ENCODE measurements around the gene INSYN2B.

GRCh38 chr5:169886677-169887076, 93.6 kb downstream of the INSYN2B start:
- TF ChIP-seq ZNF232 (CRISPR knock-in tag; IDR thresholded peaks at IDR 0.05) (no peak), NR2C2 (CRISPR knock-in tag; IDR thresholded peaks at IDR 0.05) (no peak), HMGXB4 (CRISPR knock-in tag; IDR thresholded peaks at IDR 0.05) (no peak), NR1H2 (CRISPR knock-in tag; IDR thresholded peaks at IDR 0.05) (no peak), ZSCAN18 (CRISPR knock-in tag; IDR thresholded peaks at IDR 0.05) (no peak), TCF7 (CRISPR knock-in tag; IDR thresholded peaks at IDR 0.05; ENCODE audit: low read depth) (no peak), JUN (CRISPR knock-in tag; IDR thresholded peaks at IDR 0.05) (no peak), ATF2 (CRISPR knock-in tag; IDR thresholded peaks at IDR 0.05; ENCODE audit: borderline replicate concordance, low read depth) (no peak)
- TF ChIP-seq, protein P1, sequence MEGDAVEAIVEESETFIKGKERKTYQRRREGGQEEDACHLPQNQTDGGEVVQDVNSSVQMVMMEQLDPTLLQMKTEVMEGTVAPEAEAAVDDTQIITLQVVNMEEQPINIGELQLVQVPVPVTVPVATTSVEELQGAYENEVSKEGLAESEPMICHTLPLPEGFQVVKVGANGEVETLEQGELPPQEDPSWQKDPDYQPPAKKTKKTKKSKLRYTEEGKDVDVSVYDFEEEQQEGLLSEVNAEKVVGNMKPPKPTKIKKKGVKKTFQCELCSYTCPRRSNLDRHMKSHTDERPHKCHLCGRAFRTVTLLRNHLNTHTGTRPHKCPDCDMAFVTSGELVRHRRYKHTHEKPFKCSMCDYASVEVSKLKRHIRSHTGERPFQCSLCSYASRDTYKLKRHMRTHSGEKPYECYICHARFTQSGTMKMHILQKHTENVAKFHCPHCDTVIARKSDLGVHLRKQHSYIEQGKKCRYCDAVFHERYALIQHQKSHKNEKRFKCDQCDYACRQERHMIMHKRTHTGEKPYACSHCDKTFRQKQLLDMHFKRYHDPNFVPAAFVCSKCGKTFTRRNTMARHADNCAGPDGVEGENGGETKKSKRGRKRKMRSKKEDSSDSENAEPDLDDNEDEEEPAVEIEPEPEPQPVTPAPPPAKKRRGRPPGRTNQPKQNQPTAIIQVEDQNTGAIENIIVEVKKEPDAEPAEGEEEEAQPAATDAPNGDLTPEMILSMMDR (IDR thresholded peaks at IDR 0.05), result no peak

Data from WTC11 (cell line).